ENCODE data around the gene SEMA7A. TPM values are rescaled to one million over a fixed set of nuclear protein-coding genes. Genes with fewer than 3 reads are reported as not detected.
A peak's percentile ranks its signal among the peaks of the same experiment; 100 is the strongest.

The SEMA7A gene
- total RNA-seq, 1 donor from 2014 or later, result 178 TPM

- TF ChIP-seq, protein P1, sequence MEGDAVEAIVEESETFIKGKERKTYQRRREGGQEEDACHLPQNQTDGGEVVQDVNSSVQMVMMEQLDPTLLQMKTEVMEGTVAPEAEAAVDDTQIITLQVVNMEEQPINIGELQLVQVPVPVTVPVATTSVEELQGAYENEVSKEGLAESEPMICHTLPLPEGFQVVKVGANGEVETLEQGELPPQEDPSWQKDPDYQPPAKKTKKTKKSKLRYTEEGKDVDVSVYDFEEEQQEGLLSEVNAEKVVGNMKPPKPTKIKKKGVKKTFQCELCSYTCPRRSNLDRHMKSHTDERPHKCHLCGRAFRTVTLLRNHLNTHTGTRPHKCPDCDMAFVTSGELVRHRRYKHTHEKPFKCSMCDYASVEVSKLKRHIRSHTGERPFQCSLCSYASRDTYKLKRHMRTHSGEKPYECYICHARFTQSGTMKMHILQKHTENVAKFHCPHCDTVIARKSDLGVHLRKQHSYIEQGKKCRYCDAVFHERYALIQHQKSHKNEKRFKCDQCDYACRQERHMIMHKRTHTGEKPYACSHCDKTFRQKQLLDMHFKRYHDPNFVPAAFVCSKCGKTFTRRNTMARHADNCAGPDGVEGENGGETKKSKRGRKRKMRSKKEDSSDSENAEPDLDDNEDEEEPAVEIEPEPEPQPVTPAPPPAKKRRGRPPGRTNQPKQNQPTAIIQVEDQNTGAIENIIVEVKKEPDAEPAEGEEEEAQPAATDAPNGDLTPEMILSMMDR (IDR thresholded peaks at IDR 0.05), result no peak
- Mint-ChIP-seq H3K27me3 (no peaks in the 10 kb centered on the region), H3K27ac (peak overlapping the region; percentile 75), H3K4me1 (peaks cover 63% of the 10 kb centered on the region), H3K4me3 (no peak overlapping the region), H3K9me3 (no peaks in the 10 kb centered on the region), H3K36me3 (ENCODE audit: low read depth) (peaks cover 58% of the 10 kb centered on the region)
- no peak for ATAC-seq (ENCODE audit: low read depth)
- no peak for DNase-seq
- CTCF ChIA-PET, result no interaction called here
- POLR2A ChIA-PET, result interaction anchor here (0.9 to 16.5 kb wide), 3 partner anchors 11 to 24 kb away, joined by 3 to 563 read pairs (median 7); no protein-coding TSS in a partner anchor
- intact Hi-C loops (cut with micrococcal nuclease), result no loop called here
These were observed 25.4 kb downstream of the SEMA7A start for GRCh38 chr15:74408385-74408784.

- ATAC-seq (ENCODE audit: low read depth) (no peak), DNase-seq (no peak)
- peaks cover 71% of the 10 kb centered on the region for H3K4me1 Mint-ChIP-seq
- no peaks in the 10 kb centered on the region for H3K9me3 Mint-ChIP-seq
- ChIA-PET CTCF (no interaction called here), POLR2A (interaction anchor here (1.0 to 16.5 kb wide), 3 partner anchors 10 to 23 kb away, joined by 3 to 563 read pairs (median 164); partner anchors contain the start of gene SEMA7A)
- TF ChIP-seq, protein P1 (IDR thresholded peaks at IDR 0.05), result no peak
- intact Hi-C loops (cut with micrococcal nuclease), result no loop called here
- no peak overlapping the region for H3K4me3 Mint-ChIP-seq
- H3K27me3 Mint-ChIP-seq, result no peaks in the 10 kb centered on the region
- H3K36me3 Mint-ChIP-seq (ENCODE audit: low read depth), result peaks cover 46% of the 10 kb centered on the region
- peak overlapping the region; percentile 30 for H3K27ac Mint-ChIP-seq
These were observed 26.6 kb downstream of the SEMA7A start for GRCh38 chr15:74406992-74407705.

DNA sequence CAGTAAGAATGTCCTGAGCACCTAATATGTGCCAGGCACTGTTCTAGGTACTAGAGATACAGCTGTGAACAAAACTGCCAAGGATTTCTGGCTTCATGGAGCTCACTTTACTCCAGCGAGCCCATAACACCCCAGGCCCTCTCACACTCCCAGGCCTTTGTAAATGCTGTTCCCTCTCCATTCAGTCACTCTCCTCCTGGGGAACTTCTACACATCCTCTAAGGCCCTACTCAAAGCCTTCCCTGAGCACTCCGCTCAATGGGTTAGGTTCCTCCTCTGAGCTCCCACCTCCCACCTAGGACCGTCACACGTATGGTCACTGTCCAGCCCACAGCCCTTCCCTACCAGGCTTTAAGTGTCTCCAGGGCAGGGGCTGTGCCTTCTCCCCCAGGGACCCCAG lies 27.2 kb downstream of the SEMA7A start:
- POLR2A ChIA-PET, result interaction anchor here (1.0 to 16.5 kb wide), 3 partner anchors 9 to 24 kb away, joined by 3 to 563 read pairs (median 164); partner anchors contain the start of gene SEMA7A
- Mint-ChIP-seq H3K9me3 (no peaks in the 10 kb centered on the region), H3K4me3 (no peak overlapping the region)

DNA sequence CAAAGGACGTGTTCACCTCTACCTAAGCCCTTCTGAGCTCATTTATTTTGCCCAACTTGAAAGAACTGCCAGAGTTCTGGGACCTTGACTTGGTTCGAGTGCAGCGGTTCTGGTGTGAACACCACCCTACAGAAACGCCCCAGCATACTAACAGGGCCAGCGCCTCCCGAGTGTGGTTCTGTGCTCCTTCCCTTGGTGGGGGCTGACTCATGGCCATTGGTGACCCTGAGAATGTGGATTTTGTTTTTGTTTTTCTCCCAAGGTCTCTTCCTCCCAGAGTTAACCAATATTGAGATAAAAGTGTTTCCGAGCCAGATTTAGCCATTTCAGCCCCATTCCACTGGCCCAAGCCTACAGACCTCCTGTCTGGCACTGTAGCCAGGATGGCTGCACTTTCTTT lies 27.9 kb downstream of the SEMA7A start:
- Mint-ChIP-seq H3K27ac (peak overlapping the region; percentile 37), H3K9me3 (no peaks in the 10 kb centered on the region), H3K36me3 (ENCODE audit: low read depth) (peaks cover 33% of the 10 kb centered on the region), H3K4me3 (no peak overlapping the region), H3K27me3 (no peaks in the 10 kb centered on the region), H3K4me1 (peaks cover 81% of the 10 kb centered on the region)
- no peak for DNase-seq
- TF ChIP-seq, protein P1 (IDR thresholded peaks at IDR 0.05), result no peak
- intact Hi-C loops (cut with micrococcal nuclease), result no loop called here
- ChIA-PET POLR2A (interaction anchor here (1.0 to 16.5 kb wide), 4 partner anchors 9 to 25 kb away, joined by 4 to 563 read pairs (median 107); partner anchors contain the start of gene SEMA7A), CTCF (interaction anchor here (1.1 to 4.0 kb wide), 3 partner anchors 16 to 25 kb away, joined by 3 to 21 read pairs (median 6); no protein-coding TSS in a partner anchor)
- no peak for ATAC-seq (ENCODE audit: low read depth)

More for the DNA sequence above, 27.2 kb downstream of the SEMA7A start:
- peaks cover 74% of the 10 kb centered on the region for H3K4me1 Mint-ChIP-seq
- TF ChIP-seq, protein P1 (IDR thresholded peaks at IDR 0.05), result no peak
- intact Hi-C loops (cut with micrococcal nuclease), result no loop called here
- peaks cover 40% of the 10 kb centered on the region for H3K36me3 Mint-ChIP-seq (ENCODE audit: low read depth)
- no peak overlapping the region for H3K27ac Mint-ChIP-seq
- no peaks in the 10 kb centered on the region for H3K27me3 Mint-ChIP-seq
- DNase-seq, result no peak
- CTCF ChIA-PET, result interaction anchor here (1.5 kb wide), 1 partner anchor 24 kb away, joined by 6 read pairs; no protein-coding TSS in a partner anchor
- no peak for ATAC-seq (ENCODE audit: low read depth)

DNA sequence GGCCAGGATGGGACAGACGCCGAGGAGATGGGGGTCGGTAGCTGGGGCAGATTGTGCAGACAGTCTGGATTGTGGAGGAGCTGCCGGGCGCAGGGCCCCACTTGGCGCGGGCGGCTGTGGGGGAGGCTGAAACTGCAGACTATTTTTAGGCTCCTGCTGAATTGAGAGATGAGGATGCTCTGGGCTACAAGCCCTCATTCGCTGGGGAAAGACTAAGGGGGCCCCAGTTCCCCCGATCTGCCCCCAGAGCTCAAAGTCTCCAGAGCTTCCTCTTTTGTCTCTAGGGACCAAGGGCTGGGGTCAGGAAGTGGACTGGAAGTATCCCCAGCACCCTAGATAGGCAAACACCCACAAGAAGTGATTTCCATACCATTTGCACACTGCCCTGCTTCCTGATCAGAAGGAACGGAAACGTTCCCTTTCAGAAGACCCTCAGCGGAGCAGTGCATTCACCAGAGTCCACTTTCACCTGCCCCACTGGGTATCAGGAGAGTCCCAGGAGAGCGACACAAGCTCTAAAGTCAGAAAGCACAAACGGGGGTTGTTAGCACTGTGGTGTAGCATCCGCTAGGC lies 29.7 kb downstream of the SEMA7A start:
- ChIA-PET POLR2A (interaction anchor here (1.0 to 16.5 kb wide), 11 partner anchors 10 to 383 kb away, joined by 5 to 563 read pairs (median 11); partner anchors contain the start of gene SEMA7A), CTCF (interaction anchor here (1.1 to 4.1 kb wide), 8 partner anchors 10 to 35 kb away, joined by 3 to 33 read pairs (median 12); no protein-coding TSS in a partner anchor)
- TF ChIP-seq, protein P1 (IDR thresholded peaks at IDR 0.05), result no peak
- H3K27me3 Mint-ChIP-seq, result no peaks in the 10 kb centered on the region
- H3K4me1 Mint-ChIP-seq, result peaks cover 95% of the 10 kb centered on the region
- peak; percentile 44 for DNase-seq
- H3K27ac Mint-ChIP-seq, result peak overlapping the region; percentile 93
- H3K4me3 Mint-ChIP-seq, result peak overlapping the region; percentile 73
- peak; percentile 37 for ATAC-seq (ENCODE audit: low read depth)
- no peaks in the 10 kb centered on the region for H3K9me3 Mint-ChIP-seq
- H3K36me3 Mint-ChIP-seq (ENCODE audit: low read depth), result peaks cover 23% of the 10 kb centered on the region
- intact Hi-C loops (cut with micrococcal nuclease), result loop anchor here (1.0 kb wide), 4 partner anchors 8 to 34 kb away; partner anchors contain the start of gene SEMA7A

All from activated B cell treated with CpG ODN at 0.5 μM for 24 hours (primary cell).